Measurements from ENCODE around the gene NSD2. TPM values are rescaled to one million over a fixed set of nuclear protein-coding genes. Genes with fewer than 3 reads are reported as not detected.

NSD2 gene
- polyA plus RNA-seq, 1 donor from 2014 or later = 51.6 TPM

GRCh38 chr4:1873291-1873690, 2.1 kb downstream of the NSD2 start:
- H3K4me3 ChIP-seq (ENCODE audit: low read length) = peak overlapping the region; percentile 91
- H3K9ac ChIP-seq (ENCODE audit: low read length) = peak overlapping the region; percentile 94
- H3K9me2 ChIP-seq (ENCODE audit: insufficient read depth, low read length) = no peaks in the 10 kb centered on the region
- peak overlapping the region; percentile 91 for H3K4me2 ChIP-seq (ENCODE audit: low read length)
- H3K27ac ChIP-seq (ENCODE audit: low read length) = no peak overlapping the region
- peaks cover 58% of the 10 kb centered on the region for H3K79me2 ChIP-seq (replicated peaks; ENCODE audit: insufficient read depth, low read length)
- no peak overlapping the region for H2AFZ ChIP-seq (ENCODE audit: low read depth, low read length)
- peaks cover 6% of the 10 kb centered on the region for H4K20me1 ChIP-seq (ENCODE audit: insufficient read depth)
- no peak for TF ChIP-seq SMC3 (conservative IDR thresholded peaks at IDR 0.05; ENCODE audit: poor library complexity)
- no peak for TF ChIP-seq POLR2AphosphoS5 (IDR thresholded peaks at IDR 0.05)
- TF ChIP-seq CTCF (IDR thresholded peaks at IDR 0.05; ENCODE audit: poor library complexity, severe bottlenecking) = no peak
- TF ChIP-seq RAD21 (conservative IDR thresholded peaks at IDR 0.05) = no peak
- TF ChIP-seq MXI1 (conservative IDR thresholded peaks at IDR 0.05; ENCODE audit: poor library complexity, severe bottlenecking) = no peak
- no peak for TF ChIP-seq EP300 (conservative IDR thresholded peaks at IDR 0.05; ENCODE audit: poor library complexity, severe bottlenecking)
- TF ChIP-seq EZH2 (IDR thresholded peaks at IDR 0.05; ENCODE audit: borderline replicate concordance, insufficient read depth, low read length, poor library complexity, severe bottlenecking) = no peak
- TF ChIP-seq TAF1 (IDR thresholded peaks at IDR 0.05; ENCODE audit: low read depth) = no peak
- TF ChIP-seq REST (IDR thresholded peaks at IDR 0.05; ENCODE audit: borderline replicate concordance) = no peak
- H3F3A ChIP-seq (ENCODE audit: insufficient read depth, low read length, poor library complexity, severe bottlenecking) = peaks cover 8% of the 10 kb centered on the region
- H3K9me3 ChIP-seq (ENCODE audit: low read length) = no peaks in the 10 kb centered on the region
- no peaks in the 10 kb centered on the region for H3K27me3 ChIP-seq (ENCODE audit: insufficient read depth, low read depth, low read length)
- no peaks in the 10 kb centered on the region for H3K36me3 ChIP-seq (ENCODE audit: insufficient read depth, low read length)

GRCh38 chr4:1873776-1874175, 2.6 kb downstream of the NSD2 start:
- no peaks in the 10 kb centered on the region for H3K36me3 ChIP-seq (ENCODE audit: insufficient read depth, low read length)
- H3K4me3 ChIP-seq (ENCODE audit: low read length) = peak overlapping the region; percentile 91
- no peak overlapping the region for H3K9ac ChIP-seq (ENCODE audit: low read length)
- no peaks in the 10 kb centered on the region for H3K27me3 ChIP-seq (ENCODE audit: insufficient read depth, low read depth, low read length)
- peaks cover 9% of the 10 kb centered on the region for H4K20me1 ChIP-seq (ENCODE audit: insufficient read depth)
- TF ChIP-seq POLR2AphosphoS5 (IDR thresholded peaks at IDR 0.05) (no peak), TAF1 (IDR thresholded peaks at IDR 0.05; ENCODE audit: low read depth) (no peak), CTCF (IDR thresholded peaks at IDR 0.05; ENCODE audit: poor library complexity, severe bottlenecking) (no peak), SMC3 (conservative IDR thresholded peaks at IDR 0.05; ENCODE audit: poor library complexity) (no peak)
- H3F3A ChIP-seq (ENCODE audit: insufficient read depth, low read length, poor library complexity, severe bottlenecking) = peaks cover 8% of the 10 kb centered on the region
- no peaks in the 10 kb centered on the region for H3K9me2 ChIP-seq (ENCODE audit: insufficient read depth, low read length)
- H2AFZ ChIP-seq (ENCODE audit: low read depth, low read length) = no peak overlapping the region
- H3K79me2 ChIP-seq (replicated peaks; ENCODE audit: insufficient read depth, low read length) = peaks cover 63% of the 10 kb centered on the region
- no peaks in the 10 kb centered on the region for H3K9me3 ChIP-seq (ENCODE audit: low read length)
- H3K27ac ChIP-seq (ENCODE audit: low read length) = no peak overlapping the region
- H3K4me2 ChIP-seq (ENCODE audit: low read length) = peak overlapping the region; percentile 91
